HG03460 (cell line): ENCODE measurements around the gene IGF2.

Experiments used
- ATAC-seq: cut with Tn5 transposase; IDR thresholded peaks from one replicate; pipeline ENCODE4 v1.9.1; 2021; ENCODE audit not compliant: unreplicated experiment

Gene IGF2

DNA sequence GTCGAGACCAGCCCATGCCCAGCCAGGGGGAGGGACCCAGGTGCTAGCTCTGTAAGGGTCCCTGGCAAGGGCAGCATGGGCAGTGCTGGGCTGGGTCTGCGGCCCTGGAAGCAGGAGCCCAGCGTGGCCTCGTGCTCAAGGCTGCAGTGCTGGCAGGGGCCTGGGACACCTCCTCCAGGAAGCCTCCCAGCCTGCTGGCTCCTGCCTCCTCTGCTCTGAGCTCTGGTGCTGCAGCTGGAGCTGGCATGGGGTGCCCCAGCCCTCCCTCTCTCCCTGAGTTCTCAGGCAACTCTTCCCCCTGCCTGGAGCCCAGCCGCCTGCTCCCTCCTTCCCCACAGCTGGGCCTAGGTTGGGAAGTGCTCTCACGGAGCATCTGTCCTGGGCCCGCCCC lies 15.0 kb upstream of the IGF2 start:
- no peak for ATAC-seq

DNA sequence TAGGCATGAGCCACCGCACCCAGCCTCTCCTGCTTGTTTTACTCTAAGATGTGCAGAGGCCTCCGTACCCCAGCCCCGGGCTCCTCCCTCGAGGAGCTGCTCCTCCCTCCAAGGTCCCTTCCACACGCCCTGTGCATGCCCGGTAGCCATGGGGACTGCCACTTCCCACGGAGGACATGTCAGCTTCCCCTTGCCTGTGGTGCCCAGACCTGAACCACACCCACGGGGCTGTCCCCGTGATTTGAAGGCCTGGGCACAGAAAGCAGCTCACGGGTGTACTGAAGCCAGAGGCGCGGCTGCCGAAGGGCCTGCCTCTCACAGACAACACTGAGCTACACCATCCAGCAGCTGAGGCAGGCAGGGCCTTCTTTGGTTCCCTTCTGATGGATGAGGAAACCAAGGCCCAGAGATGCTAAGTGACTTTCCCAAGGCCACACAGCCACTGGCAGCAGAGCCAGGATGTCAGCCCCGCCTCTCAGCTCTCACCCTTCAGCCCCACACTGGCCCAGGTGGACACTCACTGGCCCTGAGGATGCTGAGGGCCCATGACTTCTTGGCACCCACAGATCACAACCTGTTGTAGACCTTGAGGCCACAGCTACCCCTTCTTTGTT lies 14.5 kb upstream of the IGF2 start:
- ATAC-seq, result no peak

DNA sequence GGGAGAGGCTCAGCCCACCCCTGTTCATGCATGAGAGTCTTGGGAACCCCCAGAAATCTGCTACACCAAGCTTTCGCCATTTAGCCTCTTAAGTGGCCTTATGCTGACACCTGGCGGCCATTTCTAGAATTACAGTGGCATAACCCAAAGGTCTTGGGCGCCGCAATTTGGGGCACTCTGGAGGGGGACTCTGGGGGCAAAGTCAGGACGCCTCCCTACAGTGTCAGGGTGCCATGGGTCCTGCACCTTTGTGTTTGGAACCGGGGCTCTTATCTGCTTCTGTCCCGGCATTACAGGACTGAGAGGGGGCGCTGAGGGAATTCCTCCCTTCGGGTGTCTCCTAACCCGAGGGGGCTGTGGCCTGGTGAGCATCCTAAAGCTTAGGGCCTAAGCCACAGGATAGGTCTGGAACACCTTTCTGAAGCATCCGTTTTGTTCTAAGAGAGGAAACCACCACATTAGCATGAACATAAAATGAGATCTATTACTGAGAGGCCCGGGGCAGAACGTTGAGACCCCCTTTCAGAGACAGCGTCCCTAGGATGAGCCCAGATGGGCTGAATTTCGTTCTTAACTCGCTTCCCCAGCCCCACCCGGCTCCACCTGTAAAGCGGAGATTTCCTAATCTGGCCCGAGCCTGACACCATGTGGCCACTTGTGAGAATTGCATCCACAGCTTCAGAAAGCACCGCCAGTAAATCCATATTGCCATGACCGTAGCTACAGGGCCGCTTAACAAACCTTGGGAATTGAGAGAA lies 12.5 kb upstream of the IGF2 start:
- ATAC-seq, result no peak

DNA sequence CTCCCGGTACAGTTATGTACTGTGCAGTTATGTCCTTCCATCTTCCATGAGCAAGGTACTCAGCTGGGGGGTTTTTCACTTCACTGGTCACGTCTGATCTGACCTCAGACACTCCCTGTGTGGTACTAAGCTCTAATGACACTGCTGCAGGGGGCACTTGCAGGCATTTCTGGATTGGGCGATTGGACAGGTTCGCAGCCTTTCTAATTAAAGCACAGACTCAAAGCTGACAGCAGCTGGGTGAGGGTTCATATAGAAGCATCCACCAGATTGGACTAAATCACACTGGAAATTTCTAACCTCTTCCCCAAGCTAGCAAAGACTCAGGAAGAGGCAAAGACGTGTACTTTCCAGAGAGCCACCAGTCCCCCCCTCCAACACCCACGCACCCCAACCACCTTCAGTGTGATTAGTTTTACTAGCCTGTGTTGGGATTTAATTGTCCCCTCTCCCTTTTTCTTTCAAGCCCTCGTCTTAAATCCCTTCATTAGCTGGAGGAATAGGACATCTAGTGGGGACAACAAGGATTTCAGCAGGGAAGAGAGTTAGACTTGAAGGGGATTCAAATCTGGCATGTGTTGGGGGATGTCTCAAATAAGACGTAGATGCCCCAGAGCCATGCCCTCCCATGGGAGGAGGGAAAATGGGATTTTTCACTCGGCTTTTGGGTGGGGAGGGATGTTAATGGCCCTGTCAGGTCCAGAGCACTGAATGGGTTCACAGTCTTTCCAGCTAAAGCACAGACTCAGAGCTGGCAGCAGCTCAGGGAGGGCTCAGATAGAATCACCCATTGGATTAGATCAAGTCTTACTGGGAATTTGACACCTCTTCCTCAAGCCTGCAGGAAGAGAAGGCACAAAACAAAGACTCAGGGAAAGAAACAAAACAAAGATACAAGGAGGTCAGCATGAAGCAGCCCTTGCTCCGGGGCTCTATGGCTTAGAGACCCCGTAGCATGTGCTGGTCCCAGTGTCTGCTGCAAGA lies 11.0 kb upstream of the IGF2 start:
- no peak for ATAC-seq

DNA sequence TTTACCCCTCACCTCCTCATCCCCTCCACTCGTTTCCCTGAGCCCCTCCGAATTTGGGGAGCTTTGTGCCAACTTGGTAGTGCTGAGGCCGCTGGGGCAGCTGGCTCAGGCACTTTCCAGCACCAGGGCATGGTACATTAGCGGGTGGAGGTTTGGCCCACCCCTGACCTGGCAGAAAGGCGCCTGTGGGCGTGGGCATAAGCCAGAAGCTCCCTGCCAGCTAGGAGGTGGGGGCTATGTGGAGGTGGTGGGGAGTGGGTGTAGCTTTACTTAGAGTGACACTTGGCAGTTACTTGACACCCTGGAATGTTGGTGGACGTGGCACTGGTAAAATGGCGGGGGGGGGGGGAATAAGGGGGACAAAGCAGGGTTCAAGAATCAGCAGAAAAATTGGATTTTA lies 10.3 kb upstream of the IGF2 start:
- no peak for ATAC-seq

DNA sequence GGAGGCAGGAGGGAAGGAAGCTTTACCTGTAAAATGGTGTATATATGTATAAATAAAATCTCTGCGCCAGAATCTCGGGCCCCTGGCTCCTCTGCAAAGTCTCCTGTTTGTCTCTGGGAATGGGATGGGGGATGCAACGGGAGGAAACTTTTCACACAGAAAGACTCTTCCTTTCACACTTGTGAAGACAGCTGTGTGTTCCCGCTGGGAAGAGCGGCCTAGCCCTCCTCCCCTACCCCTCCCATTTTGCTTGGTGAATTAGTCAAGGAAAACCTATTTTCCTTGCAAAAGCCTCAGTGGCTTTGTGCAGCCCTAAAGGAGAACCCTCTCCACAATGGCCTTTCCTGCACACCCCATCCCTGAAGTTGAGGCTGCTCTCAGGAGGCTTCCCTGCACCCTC lies 9.4 kb upstream of the IGF2 start:
- no peak for ATAC-seq

DNA sequence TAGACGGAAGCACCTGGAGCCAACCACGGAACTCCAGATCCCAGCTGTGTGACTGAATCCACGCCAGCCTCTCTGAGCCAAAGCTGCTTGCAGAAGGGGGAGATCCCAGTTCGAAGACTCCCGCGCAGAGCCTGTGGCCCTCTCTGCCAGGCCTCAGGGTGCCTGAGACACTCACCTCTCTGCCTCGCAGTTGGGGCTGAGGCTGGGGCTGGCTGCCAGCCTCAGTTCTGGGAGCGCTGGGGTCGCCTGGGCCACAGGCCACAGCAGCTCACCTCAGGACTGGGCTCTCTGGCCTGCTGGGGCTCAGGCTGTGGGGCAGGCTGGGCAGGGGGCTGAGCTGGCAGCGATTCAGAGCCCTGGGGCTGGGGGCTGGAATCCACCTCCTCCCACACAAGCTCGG lies 8.2 kb upstream of the IGF2 start:
- ATAC-seq, result no peak

DNA sequence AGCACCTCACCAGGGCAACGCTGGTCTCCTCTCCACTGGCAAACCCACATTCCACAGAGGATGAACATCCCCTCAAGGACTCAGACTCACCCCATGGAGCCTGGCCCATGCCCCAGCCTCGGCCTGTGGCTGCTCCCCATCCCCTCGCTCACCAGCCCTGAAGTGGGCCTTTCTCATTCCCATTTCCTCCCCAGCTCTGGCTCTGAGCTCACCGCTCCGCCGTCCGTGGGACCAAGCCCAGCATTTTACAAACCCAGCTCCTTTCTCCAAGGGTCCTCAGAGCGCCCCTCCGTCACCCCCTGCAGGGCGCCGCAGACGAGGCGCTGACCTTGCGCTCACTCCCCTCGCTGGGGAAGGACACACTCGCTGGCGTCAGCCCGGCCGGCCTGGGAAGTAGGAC lies 6.9 kb upstream of the IGF2 start:
- ATAC-seq, result no peak

DNA sequence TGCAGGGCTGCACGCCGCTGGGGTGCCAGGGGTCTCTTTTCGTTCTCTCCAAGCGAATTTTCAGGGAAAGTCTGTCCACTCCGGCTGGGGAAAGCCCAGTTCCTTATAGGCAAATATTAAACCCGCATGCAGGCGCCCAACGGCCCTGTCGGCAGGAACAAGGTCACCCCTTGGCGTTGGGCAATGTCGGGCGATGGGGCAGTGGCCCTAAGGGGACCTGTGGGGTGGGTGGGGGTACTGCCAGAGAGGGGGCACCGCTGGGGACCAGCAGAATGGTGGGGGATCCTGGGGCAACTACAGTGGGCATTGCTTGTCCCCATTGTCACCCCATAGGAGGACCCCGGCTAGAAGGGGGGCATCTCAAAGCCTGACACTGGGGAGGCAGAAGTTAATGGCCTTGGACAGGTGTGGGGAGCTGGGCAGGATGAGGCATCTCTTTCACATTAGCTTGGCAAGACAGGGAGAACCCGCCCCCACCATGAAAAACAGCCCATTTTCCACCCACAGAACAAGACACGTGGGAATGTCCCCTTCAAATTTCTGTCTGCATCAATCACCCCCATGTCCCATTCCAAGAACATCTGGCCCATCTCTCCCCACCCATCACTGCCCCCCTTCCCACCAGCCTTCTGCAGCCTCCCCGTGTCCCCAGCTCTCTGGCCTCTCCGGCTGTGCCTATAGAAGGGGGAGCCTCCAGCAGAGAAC lies 5.5 kb upstream of the IGF2 start:
- no peak for ATAC-seq

DNA sequence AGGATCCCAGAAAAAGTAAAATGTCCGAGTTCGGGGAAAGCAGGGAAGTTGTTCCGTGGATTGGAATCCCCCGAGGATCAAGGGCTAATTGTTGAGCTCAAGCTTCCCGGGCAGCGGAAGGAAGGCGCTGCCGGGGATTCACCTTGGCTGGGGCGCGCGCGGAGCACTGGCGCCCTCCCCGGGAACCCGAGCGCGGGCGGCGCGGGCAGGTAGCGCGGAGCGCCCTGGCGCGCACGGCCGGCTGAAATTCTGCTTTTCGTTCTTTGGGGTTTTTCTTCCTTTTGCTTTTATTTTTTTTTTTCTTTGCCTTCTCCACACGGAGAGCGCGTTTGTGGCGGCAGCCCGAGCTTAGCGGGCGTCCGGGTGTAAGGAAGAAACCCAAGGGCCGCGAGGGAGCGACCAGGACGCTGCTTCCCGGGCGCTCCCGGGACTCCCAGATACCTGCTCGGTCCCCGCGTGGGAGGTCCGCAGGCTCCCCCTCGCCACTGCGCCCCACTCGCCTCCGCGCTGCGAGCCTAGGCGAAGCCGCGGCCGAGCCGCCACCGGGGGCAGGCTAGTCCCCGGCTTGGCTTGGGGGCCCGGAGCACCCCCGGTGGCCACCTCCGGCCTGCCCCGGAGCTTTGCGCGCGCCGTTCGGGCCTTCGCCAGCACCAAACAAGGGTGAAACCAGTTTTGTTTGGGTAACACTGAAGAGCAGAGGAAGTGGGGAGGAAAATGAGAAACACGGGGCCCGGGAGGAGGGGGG lies 4.8 kb upstream of the IGF2 start:
- no peak for ATAC-seq

DNA sequence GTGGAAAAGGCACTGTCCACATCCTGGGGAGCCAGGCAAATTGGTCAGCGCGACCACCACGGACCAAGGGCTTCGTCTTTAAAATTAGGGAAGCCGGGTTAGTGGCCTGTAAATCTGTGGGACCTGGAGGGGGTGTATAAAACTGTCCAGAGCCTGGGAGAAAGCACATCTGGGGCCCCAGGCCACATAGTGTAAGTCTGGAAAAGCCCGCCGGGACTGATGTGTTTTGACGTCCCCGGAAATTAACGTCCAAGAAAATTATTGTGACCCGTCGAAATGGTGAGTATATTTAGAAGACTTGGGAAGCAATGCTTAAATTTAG lies 4.2 kb upstream of the IGF2 start:
- ATAC-seq, result no peak

DNA sequence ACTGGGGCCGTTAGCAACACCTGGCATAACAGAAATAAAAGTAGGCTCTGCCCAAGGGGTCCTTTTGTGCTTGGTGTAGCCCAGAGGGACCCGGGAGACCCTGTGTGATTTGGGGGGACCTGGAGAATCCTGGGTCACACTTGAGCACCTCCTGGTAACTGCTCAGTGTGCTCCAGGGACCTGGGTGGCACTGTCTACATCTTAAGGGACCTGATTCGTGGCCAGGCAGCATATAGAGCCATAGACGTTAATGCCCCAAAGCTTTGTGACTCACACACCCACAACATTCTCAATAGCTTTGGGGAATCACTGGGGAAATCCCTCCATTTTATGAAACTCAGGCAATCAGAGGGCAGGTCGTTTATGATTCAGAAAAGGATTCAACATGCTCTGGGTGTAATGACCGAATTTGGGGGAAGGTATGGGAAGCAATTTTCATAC lies 3.6 kb upstream of the IGF2 start:
- no peak for ATAC-seq

DNA sequence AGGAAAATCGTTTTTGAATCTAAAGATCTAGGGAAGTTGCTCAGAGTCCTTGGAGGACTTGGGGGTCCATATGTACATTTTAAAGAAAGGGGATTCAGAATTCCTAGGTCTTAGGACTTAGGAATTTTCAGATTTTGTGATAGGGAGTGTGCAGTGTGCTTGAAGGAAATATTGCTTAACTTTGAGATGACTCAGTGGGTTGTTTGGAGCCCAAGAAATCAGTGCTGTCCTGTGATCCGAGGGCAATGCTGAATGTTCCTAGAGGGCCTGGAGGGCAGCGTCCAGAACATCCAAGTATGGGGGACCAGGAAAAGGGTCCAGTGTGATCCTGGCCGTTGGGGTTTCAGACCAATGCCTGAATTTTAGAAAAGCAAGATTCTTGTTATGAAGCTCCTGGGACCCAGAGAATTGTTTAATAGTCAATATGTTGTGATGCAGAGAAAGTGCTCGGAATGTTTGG lies 3.1 kb upstream of the IGF2 start:
- no peak for ATAC-seq

DNA sequence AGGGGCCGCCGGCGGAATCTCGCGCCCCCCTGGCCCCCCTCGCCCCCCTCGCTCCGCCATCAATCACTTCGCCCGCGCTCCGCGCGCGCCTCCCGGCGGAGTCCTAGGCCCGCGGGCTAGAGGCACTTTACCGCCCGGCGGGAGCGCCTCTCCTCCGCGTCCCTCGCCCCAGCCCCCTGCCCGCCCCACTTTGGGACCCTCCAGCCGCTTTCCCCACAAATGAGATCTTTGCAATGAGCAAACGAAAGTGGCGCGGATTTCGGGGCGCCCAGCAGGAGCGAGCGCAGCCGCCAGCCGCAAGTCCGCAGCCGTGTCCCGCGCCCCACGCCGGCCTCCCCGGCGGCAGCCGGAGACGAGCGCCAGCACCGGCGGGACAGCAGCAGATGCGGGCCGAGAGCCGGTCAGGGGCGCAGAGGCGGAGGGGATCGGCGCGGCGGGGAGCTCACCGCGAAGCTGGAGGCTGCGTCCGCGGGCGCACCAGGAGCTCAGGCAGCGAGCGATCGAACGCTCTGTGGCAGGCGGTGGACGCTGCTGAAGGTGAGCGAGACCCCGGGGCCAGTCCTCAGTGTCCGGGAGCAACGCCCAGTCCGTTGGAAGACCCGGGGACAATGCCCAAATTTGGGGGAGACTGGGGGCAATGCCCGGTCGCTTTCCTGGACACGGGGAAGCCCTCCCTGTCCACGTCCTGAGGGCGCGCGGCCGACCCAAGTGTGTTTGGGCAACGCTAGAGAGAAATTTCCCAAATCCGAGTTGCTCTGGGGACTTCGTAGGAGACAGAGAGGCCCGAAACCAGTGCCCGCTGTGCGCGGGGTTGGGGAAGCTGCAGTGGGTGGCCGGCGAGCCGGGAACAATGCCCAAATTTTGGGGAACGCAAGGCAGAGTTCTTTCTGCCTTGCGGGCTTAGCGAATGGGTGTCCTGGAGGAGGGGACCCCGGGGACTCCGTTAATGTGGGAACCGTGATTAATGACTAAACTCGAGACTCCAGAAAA lies 1.5 kb upstream of the IGF2 start:
- no peak for ATAC-seq

DNA sequence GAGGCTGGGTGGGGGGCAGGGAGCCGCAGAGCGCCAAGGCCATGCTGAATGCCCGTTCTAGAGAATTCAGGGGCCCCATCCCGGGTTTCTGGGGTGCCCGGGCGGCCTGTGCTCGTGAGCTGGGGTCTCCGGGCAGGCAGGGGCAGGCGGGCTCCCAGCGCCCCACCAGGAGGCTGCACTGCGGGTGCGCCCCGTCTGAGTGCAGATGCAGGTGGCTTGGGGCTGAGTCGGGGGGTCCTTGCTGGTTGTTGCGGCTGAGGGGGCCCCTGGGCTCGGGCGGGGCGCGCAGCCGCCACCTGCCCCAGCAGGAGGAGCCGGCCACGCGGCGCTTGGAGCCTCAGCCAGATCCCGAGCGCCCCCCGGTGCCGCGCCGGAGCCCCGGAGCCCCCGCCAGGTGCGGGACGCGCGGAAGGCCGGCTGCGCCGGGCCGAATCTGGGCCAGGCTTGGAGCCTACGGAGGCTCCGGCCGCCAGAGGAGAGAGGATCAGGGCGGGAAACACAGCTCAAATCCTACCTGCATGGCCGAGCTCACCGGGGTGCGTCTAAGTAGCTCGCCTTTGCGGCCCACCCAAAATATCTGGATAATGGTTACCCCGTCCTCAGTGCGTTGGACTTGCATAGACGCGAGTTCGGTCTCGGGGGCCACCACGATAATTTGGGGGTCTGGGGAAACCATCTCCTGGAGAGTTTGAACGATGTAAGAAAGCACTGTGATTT lies 590 bp upstream of the IGF2 start:
- ATAC-seq, result no peak

DNA sequence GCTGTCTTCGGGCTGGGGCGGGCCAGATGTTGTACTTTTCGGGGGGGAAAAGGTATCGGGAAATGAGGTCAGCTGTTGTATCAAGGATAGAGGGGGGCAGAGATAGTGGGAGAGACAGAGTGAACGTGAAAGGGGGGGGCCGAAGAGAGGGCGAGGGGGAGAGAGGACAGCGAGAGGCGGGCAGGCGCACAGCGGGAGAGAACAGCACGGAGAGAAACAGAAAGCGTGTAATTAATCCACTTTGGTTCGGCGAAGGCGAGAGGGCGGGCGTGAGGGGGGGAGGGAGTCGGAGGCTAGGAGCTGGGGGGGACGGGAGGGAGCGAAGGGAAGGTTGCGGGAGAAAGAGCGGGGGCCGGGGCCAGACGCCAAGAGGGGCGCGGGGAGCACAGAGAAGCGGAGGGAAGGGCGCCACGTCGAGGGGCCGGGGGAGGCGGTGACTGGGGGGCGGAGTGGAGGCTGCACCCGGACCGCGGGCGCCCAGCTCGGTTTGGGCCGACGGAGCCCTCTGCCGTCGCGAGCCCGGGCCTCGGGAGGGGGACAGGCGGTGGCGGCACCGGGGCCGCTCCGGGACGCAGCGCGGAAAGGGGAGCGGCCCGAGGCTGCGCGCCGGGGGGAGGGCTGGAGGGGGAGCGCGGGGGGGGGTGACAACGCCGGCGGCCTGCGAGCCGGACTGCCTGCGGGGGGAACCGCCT lies 612 bp downstream of the IGF2 start:
- ATAC-seq, result no peak

DNA sequence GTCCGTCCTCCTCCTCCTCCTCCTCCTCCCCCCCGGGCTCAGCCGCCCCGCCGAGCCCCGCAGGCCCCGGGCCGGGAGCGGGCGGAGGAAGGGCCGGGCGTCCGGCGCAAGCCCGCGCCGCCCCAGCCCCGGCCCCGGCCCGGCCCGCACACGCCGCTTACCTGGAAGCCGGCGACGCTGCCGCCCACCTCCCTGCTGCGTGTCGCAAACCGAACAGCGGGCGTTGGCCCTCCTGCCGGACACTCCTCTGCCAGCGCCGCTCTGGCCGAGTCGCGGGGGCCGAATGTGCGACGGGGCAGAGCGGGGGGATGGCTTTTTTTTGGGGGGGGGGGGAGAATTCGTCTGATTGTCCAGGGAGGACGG lies 1.1 kb downstream of the IGF2 start:
- ATAC-seq, result no peak
